OCI-LY1 (cell line): Measurements from ENCODE around the gene CMTM1.
A peak's percentile ranks its signal among the peaks of the same experiment; 100 is the strongest.

Source experiments
- H2AFZ ChIP-seq: fragments of 200-600 bp; sonication (generic), shearing (Covaris generic); 2 replicates; pipeline ENCODE4 v1.6.0; 2014; ENCODE audit warnings: antibody characterized with exemption, mild to moderate bottlenecking, low read length
- H3F3A ChIP-seq: fragments of 200-600 bp; sonication (generic), shearing (Covaris generic); 2 replicates; pipeline ENCODE4 v1.6.0; 2014; ENCODE audit warnings: mild to moderate bottlenecking, antibody characterized with exemption, low read length, moderate library complexity; ENCODE audit not compliant: insufficient read depth
- H3K27ac ChIP-seq: fragments of 200-600 bp; sonication (generic); 2 replicates; pipeline ENCODE4 v1.5.1; 2014; ENCODE audit warnings: low read length, mixed run types, mild to moderate bottlenecking, low read depth; ENCODE audit not compliant: poor library complexity, severe bottlenecking
- H3K27me3 ChIP-seq: fragments of 200-600 bp; sonication (generic); 2 replicates; pipeline ENCODE4 v1.6.0; 2014; ENCODE audit warnings: antibody characterized with exemption, mild to moderate bottlenecking, low read length, moderate library complexity; ENCODE audit not compliant: insufficient read depth
- H3K36me3 ChIP-seq: fragments of 200-600 bp; sonication (generic); 2 replicates; pipeline ENCODE4 v1.6.1; 2014; ENCODE audit warnings: mild to moderate bottlenecking, antibody characterized with exemption, low read length, moderate library complexity, mixed read lengths; ENCODE audit not compliant: insufficient read depth
- H3K4me1 ChIP-seq: fragments of 200-600 bp; sonication (generic); 2 replicates; pipeline ENCODE4 v1.5.1; 2014; ENCODE audit warnings: mild to moderate bottlenecking, low read length, moderate library complexity; ENCODE audit not compliant: insufficient read depth, severe bottlenecking
- H3K4me2 ChIP-seq: fragments of 200-600 bp; sonication (generic), shearing (Covaris generic); 2 replicates; pipeline ENCODE4 v1.6.1; 2014; ENCODE audit warnings: low read length
- H3K4me3 ChIP-seq: fragments of 200-600 bp; sonication (generic); 2 replicates; pipeline ENCODE4 v1.5.1; 2014; ENCODE audit warnings: low read length, low read depth, mild to moderate bottlenecking, mixed read lengths; ENCODE audit not compliant: poor library complexity, severe bottlenecking
- H3K79me2 ChIP-seq: fragments of 200-600 bp; shearing (Covaris generic); 2 replicates; pipeline ENCODE4 v1.6.1; 2016; ENCODE audit warnings: mixed run types, low read length, mixed read lengths; ENCODE audit not compliant: insufficient read depth
- H3K9ac ChIP-seq: fragments of 200-600 bp; sonication (generic), shearing (Covaris generic); 2 replicates; pipeline ENCODE4 v1.6.1; 2014; ENCODE audit warnings: mild to moderate bottlenecking, low read length, mixed read lengths
- H3K9me2 ChIP-seq: fragments of 200-600 bp; sonication (generic), shearing (Covaris generic); 2 replicates; pipeline ENCODE4 v1.6.1; 2014; ENCODE audit warnings: low read depth, mild to moderate bottlenecking, low read length, mixed read lengths
- H3K9me3 ChIP-seq: fragments of 200-600 bp; shearing (Covaris generic); 2 replicates; pipeline ENCODE4 v1.6.1; 2014; ENCODE audit warnings: low read length, mixed read lengths
- H4K20me1 ChIP-seq: fragments of 200-600 bp; sonication (generic), shearing (Covaris generic); 2 replicates; pipeline ENCODE4 v1.6.0; 2016; ENCODE audit warnings: mild to moderate bottlenecking, low read length; ENCODE audit not compliant: insufficient read depth
- EZH2 ChIP-seq: fragments of 200-600 bp; sonication (generic), shearing (Covaris generic); IDR thresholded peaks from 2 replicates; pipeline ENCODE4 v1.8.0; 2017; ENCODE audit warnings: borderline replicate concordance, mixed run types, mild to moderate bottlenecking, antibody characterized with exemption, low read length, moderate library complexity, mixed read lengths
- TF ChIP-seq, protein P1 (sequence below): fragments of 200-600 bp; sonication (generic), shearing (Covaris generic); IDR thresholded peaks from 2 replicates; pipeline ENCODE4 v1.5.1; 2017; ENCODE audit warnings: mild to moderate bottlenecking, antibody characterized with exemption, low read length, moderate library complexity, mixed read lengths

CMTM1 gene

DNA sequence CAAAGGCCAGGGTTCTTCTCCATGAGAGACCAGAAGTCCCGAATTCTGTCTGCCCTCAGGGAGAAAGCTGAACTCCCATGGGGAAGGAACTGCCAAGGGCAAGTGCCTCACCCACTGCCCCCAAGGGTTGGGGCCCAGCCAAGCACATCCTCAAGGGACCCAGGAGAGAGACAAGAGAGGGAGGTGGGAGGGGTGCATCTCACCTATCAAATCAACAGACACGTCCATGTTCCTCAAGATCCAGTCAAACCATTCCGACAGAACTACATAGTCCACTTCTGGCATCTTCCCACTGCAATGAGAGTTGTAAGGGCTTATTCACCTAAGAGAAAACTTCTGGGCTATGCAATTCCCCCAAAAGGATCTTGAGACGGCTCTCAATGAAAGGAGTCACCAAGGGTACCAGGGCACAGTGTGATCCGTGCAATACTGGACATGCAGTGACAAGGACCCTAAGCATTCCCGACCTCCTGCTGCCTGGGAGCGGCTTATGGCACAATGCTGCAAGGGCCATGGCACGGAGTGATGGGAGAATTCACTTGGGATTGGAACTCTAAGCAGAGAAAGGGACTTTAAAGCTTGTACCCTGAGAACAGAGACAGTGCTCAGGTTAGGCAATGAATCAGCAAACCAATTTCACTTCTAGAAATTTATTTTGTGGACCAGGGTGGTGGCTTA lies 48.5 kb upstream of the CMTM1 start:
- Histone ChIP-seq H3K79me2 (no peaks in the 10 kb centered on the region), H2AFZ (no peak overlapping the region), H3K27me3 (no peaks in the 10 kb centered on the region), H3K9ac (peak overlapping the region; percentile 78), H3K27ac (peak overlapping the region; percentile 95), H3K4me1 (peaks cover 51% of the 10 kb centered on the region), H3K36me3 (no peaks in the 10 kb centered on the region), H3K4me3 (peak overlapping the region; percentile 61), H3F3A (no peaks in the 10 kb centered on the region), H4K20me1 (no peaks in the 10 kb centered on the region), H3K4me2 (peak overlapping the region; percentile 89), H3K9me2 (no peaks in the 10 kb centered on the region), H3K9me3 (no peaks in the 10 kb centered on the region)
- TF ChIP-seq, protein P1, sequence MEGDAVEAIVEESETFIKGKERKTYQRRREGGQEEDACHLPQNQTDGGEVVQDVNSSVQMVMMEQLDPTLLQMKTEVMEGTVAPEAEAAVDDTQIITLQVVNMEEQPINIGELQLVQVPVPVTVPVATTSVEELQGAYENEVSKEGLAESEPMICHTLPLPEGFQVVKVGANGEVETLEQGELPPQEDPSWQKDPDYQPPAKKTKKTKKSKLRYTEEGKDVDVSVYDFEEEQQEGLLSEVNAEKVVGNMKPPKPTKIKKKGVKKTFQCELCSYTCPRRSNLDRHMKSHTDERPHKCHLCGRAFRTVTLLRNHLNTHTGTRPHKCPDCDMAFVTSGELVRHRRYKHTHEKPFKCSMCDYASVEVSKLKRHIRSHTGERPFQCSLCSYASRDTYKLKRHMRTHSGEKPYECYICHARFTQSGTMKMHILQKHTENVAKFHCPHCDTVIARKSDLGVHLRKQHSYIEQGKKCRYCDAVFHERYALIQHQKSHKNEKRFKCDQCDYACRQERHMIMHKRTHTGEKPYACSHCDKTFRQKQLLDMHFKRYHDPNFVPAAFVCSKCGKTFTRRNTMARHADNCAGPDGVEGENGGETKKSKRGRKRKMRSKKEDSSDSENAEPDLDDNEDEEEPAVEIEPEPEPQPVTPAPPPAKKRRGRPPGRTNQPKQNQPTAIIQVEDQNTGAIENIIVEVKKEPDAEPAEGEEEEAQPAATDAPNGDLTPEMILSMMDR: no peak
- TF ChIP-seq EZH2: no peak

DNA sequence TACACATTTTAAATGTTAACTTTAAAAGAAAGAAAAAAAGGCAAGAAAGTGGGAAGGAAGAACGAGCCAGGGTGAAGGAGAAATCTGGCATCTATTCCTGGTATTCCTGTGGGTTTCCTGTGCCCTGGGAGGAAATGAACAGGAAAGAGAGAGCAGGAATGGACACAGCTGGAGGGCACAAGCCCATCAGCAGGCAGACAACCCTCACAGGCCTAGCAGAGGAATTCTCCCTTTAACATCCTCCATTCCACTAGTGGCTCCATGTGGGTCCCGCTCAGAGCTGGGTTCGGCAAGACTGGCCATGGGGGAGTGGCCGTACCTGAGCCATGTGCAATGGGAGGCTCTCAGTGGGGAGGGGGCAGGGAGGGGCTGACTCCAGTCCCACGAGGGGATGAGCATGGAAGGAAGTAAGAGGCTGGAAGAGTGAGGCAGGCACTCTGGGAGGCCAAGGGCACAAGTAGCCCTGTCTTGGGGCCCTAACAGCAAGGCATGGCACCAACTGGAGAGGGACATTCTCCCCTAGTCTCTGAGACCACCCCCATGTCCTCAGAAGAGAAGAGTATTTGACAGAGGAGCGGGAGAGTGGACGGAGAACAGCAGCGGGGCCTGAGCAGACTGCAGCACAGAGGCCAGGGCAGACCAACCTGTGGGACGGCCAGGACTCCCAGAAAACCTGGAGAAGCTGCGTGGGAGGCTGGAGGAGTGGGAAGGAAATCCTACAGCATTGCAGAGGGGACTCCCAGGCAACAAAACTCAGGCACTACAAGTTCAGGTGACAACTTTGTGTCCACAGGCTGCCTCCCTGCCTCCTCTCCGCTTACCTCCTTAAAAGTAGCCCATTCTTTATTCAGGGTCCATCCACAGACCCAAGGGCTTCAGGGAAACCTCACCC lies 46.5 kb upstream of the CMTM1 start:
- Histone ChIP-seq H3F3A (no peaks in the 10 kb centered on the region), H3K9ac (no peak overlapping the region), H3K4me1 (peaks cover 71% of the 10 kb centered on the region)

DNA sequence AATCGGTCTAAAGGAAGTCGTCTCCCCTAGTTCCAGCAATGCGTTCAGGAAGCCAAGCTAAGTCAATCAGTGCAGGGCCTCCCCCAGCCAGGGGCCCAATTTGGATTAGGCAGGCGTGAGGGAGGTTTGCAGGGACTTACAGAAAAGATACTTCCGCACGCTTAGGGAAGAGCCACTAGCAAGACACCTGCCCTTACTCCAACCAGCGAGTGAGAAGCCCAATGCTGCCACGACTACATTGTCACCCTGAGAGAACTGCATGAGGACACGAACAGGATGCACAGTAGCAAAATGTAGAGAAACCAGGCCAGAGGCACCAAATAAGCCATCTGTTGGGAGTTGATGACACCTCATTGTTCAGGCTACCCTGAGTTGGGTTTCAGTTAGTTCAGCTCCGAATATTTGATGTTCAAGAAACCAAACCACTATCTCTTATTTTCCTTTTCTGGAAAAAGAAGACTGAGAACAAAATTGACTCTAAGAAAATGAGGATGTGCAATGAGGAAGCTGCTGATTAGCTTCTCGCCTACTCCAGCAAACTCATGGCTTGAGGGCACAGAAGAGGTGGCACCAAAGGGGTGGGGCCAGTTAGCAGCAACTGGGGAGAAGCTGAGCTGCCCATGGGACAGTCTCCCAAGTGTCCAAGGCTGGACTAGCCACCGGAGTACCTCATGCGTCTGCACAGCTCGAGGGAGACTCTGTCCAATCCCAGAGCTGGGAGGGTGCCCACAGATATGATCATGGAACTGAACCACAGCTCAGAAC lies 45.7 kb upstream of the CMTM1 start:
- no peaks in the 10 kb centered on the region for H3K27me3 ChIP-seq
- H3F3A ChIP-seq: no peaks in the 10 kb centered on the region
- no peaks in the 10 kb centered on the region for H3K36me3 ChIP-seq
- TF ChIP-seq EZH2: no peak
- TF ChIP-seq, protein P1: no peak
- H3K79me2 ChIP-seq: no peaks in the 10 kb centered on the region
- H3K4me2 ChIP-seq: peak overlapping the region; percentile 0; the same call in 1 of the 2 replicates
- no peak overlapping the region for H2AFZ ChIP-seq
- H3K9me3 ChIP-seq: no peaks in the 10 kb centered on the region
- H3K9ac ChIP-seq: no peak overlapping the region
- no peaks in the 10 kb centered on the region for H4K20me1 ChIP-seq
- peak overlapping the region; percentile 81 for H3K27ac ChIP-seq
- no peak overlapping the region for H3K4me3 ChIP-seq
- H3K9me2 ChIP-seq: no peaks in the 10 kb centered on the region
- H3K4me1 ChIP-seq: peaks cover 79% of the 10 kb centered on the region

More for the DNA sequence above, 46.5 kb upstream of the CMTM1 start:
- TF ChIP-seq EZH2: no peak
- TF ChIP-seq, protein P1: no peak
- H2AFZ ChIP-seq: no peak overlapping the region
- H3K36me3 ChIP-seq: no peaks in the 10 kb centered on the region
- no peak overlapping the region for H3K4me3 ChIP-seq
- no peaks in the 10 kb centered on the region for H3K27me3 ChIP-seq
- no peaks in the 10 kb centered on the region for H4K20me1 ChIP-seq
- H3K9me3 ChIP-seq: no peaks in the 10 kb centered on the region
- H3K79me2 ChIP-seq: no peaks in the 10 kb centered on the region
- H3K4me2 ChIP-seq: no peak overlapping the region
- H3K9me2 ChIP-seq: no peaks in the 10 kb centered on the region
- H3K27ac ChIP-seq: peak overlapping the region; percentile 81
